ENCODE measurements around the gene TP53TG5.

TP53TG5 gene

DNA sequence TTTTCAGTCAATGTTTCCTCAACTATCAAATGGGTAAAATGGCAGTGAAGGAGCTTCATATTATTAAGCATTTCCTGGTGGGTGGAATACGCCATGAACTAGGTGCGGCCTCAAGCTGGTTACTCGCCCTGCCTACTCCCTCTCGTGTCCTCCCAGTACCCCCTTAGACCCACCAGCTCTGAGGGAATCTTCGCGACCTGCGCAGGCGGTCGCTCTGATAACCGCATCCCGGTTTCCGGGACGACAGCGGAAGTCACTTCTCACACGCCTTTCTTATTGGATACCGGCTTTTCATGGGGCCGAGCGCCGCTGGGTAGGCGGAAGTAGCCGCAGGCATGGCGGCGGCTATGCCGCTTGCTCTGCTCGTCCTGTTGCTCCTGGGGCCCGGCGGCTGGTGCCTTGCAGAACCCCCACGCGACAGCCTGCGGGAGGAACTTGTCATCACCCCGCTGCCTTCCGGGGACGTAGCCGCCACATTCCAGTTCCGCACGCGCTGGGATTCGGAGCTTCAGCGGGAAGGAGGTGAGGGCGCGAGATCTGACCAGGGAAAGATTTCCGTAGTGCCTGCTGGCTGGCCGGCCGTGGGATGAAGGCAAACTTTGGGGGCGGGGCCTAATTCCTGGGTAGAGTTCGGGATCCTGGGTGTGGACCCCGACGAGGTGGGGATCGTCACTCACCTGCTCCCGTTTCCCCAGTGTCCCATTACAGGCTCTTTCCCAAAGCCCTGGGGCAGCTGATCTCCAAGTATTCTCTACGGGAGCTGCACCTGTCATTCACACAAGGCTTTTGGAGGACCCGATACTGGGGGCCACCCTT lies 37.9 kb upstream of the TP53TG5 start, which contains the start of gene PIGT:
TSS of gene PIGT (plus strand) at position 320 of the 816 bp plus-strand sequence. CDS start at position 336, 16 bp downstream.
- Histone ChIP-seq H3K79me2 (ENCODE audit: low read length) (peaks cover 27% of the 10 kb centered on the region), H3K9ac (ENCODE audit: low read length) (peak within 1 kb of the TSS; percentile 81), H3K4me3 (ENCODE audit: low read length) (peak within 1 kb of the TSS; percentile 84), H3K27ac (ENCODE audit: low read length) (peak within 1 kb of the TSS; percentile 40), H2AFZ (ENCODE audit: low read depth, low read length) (peak within 1 kb of the TSS; percentile 85), H3K4me1 (ENCODE audit: low read length) (peaks cover 17% of the 10 kb centered on the region), H3K27me3 (ENCODE audit: low read depth, low read length) (no peaks in the 10 kb centered on the region), H4K20me1 (ENCODE audit: insufficient read depth, low read length) (no peaks in the 10 kb centered on the region), H3K36me3 (replicated peaks; ENCODE audit: low read depth, low read length) (peaks cover 22% of the 10 kb centered on the region), H3K4me2 (ENCODE audit: low read length) (peak within 1 kb of the TSS; percentile 84), H3K9me3 (ENCODE audit: insufficient read depth, low read length) (no peaks in the 10 kb centered on the region)
- TF ChIP-seq, protein P1, sequence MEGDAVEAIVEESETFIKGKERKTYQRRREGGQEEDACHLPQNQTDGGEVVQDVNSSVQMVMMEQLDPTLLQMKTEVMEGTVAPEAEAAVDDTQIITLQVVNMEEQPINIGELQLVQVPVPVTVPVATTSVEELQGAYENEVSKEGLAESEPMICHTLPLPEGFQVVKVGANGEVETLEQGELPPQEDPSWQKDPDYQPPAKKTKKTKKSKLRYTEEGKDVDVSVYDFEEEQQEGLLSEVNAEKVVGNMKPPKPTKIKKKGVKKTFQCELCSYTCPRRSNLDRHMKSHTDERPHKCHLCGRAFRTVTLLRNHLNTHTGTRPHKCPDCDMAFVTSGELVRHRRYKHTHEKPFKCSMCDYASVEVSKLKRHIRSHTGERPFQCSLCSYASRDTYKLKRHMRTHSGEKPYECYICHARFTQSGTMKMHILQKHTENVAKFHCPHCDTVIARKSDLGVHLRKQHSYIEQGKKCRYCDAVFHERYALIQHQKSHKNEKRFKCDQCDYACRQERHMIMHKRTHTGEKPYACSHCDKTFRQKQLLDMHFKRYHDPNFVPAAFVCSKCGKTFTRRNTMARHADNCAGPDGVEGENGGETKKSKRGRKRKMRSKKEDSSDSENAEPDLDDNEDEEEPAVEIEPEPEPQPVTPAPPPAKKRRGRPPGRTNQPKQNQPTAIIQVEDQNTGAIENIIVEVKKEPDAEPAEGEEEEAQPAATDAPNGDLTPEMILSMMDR (IDR thresholded peaks at IDR 0.05; ENCODE audit: low read depth, low read length) = no peak
- no peak for TF ChIP-seq EZH2phosphoT487 (IDR thresholded peaks at IDR 0.05; ENCODE audit: low read depth)

DNA sequence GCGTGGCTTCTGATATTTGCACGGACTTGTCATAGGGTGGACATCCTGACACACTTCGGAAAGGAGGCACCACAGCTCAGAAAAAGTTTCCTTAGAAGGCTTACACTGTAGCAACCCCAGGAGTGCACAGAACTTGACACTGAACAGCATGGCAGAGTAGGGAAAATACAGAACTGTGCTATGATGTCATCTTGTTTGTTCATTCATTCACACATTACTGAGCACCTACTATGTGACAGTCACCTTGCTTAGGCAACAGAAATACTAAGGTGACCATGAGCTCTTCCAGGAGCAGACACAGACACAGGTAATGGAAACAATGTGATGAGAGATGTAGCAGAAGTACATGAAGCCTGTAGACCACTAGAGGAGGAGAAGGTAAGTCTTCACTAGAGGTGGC lies 35.4 kb upstream of the TP53TG5 start:
- H3K27me3 ChIP-seq (ENCODE audit: low read depth, low read length) = no peaks in the 10 kb centered on the region
- TF ChIP-seq EZH2phosphoT487 (IDR thresholded peaks at IDR 0.05; ENCODE audit: low read depth) = no peak
- TF ChIP-seq, protein P1 (IDR thresholded peaks at IDR 0.05; ENCODE audit: low read depth, low read length) = no peak
- no peak overlapping the region for H3K4me3 ChIP-seq (ENCODE audit: low read length)
- H3K4me2 ChIP-seq (ENCODE audit: low read length) = no peak overlapping the region
- peaks cover 20% of the 10 kb centered on the region for H3K4me1 ChIP-seq (ENCODE audit: low read length)
- H2AFZ ChIP-seq (ENCODE audit: low read depth, low read length) = no peak overlapping the region
- H3K27ac ChIP-seq (ENCODE audit: low read length) = no peak overlapping the region
- H4K20me1 ChIP-seq (ENCODE audit: insufficient read depth, low read length) = no peaks in the 10 kb centered on the region
- H3K9ac ChIP-seq (ENCODE audit: low read length) = no peak overlapping the region
- H3K9me3 ChIP-seq (ENCODE audit: insufficient read depth, low read length) = no peaks in the 10 kb centered on the region
- no peaks in the 10 kb centered on the region for H3K36me3 ChIP-seq (replicated peaks; ENCODE audit: low read depth, low read length)
- H3K79me2 ChIP-seq (ENCODE audit: low read length) = peaks cover 26% of the 10 kb centered on the region

DNA sequence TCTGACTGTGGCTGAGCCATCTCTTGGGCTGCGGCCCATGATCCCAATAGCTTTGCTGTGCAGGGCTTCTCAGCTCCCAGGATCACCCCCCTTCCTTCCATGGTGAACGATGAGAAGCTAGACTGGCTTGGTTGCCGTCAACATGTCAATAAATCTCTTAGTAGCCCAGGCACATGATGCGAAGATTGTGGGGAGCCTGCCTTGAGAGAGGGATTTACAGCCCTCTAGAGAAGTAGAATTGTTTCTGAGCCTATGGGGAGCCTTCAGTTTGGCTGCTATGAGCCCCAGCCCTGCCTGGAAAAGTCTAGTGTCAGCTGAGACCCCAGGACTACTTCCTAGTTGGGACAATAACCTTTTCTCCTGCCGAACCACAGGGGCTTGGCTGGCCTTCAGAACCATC lies 34.5 kb upstream of the TP53TG5 start:
- Histone ChIP-seq H3K9ac (ENCODE audit: low read length) (no peak overlapping the region), H3K27ac (ENCODE audit: low read length) (no peak overlapping the region), H3K4me1 (ENCODE audit: low read length) (peaks cover 22% of the 10 kb centered on the region), H3K36me3 (replicated peaks; ENCODE audit: low read depth, low read length) (no peaks in the 10 kb centered on the region), H4K20me1 (ENCODE audit: insufficient read depth, low read length) (no peaks in the 10 kb centered on the region), H3K4me3 (ENCODE audit: low read length) (no peak overlapping the region), H3K9me3 (ENCODE audit: insufficient read depth, low read length) (no peaks in the 10 kb centered on the region), H2AFZ (ENCODE audit: low read depth, low read length) (no peak overlapping the region), H3K79me2 (ENCODE audit: low read length) (peaks cover 17% of the 10 kb centered on the region), H3K4me2 (ENCODE audit: low read length) (no peak overlapping the region), H3K27me3 (ENCODE audit: low read depth, low read length) (no peaks in the 10 kb centered on the region)
- TF ChIP-seq, protein P1 (IDR thresholded peaks at IDR 0.05; ENCODE audit: low read depth, low read length) = no peak
- no peak for TF ChIP-seq EZH2phosphoT487 (IDR thresholded peaks at IDR 0.05; ENCODE audit: low read depth)

DNA sequence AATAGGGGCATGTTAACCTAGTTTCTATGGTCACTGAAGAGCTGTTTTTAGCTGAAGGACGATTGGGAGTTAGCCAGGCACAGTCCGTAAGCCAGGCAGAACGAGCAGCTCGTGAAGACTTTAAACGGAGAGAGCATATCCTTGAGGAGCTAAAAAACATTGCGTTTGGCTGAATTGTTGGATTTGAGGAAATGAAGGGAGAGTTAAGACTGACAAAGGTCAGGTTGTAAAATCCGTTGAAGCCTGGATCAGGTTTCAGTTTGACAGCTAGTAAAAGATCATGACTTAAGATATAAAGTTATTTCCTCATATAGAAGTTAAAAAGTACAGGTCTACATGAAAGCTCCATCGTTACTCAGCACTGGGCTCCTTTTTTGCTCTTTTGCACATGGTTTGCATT lies 32.8 kb upstream of the TP53TG5 start:
- Histone ChIP-seq H3K27me3 (ENCODE audit: low read depth, low read length) (peaks cover 14% of the 10 kb centered on the region; the same call in 1 of the 2 replicates), H3K36me3 (replicated peaks; ENCODE audit: low read depth, low read length) (no peaks in the 10 kb centered on the region), H3K27ac (ENCODE audit: low read length) (no peak overlapping the region), H3K4me1 (ENCODE audit: low read length) (peaks cover 15% of the 10 kb centered on the region), H2AFZ (ENCODE audit: low read depth, low read length) (no peak overlapping the region), H3K79me2 (ENCODE audit: low read length) (no peaks in the 10 kb centered on the region), H3K9me3 (ENCODE audit: insufficient read depth, low read length) (no peaks in the 10 kb centered on the region), H3K4me3 (ENCODE audit: low read length) (no peak overlapping the region), H4K20me1 (ENCODE audit: insufficient read depth, low read length) (no peaks in the 10 kb centered on the region), H3K4me2 (ENCODE audit: low read length) (no peak overlapping the region), H3K9ac (ENCODE audit: low read length) (no peak overlapping the region)
- no peak for TF ChIP-seq EZH2phosphoT487 (IDR thresholded peaks at IDR 0.05; ENCODE audit: low read depth)
- TF ChIP-seq, protein P1 (IDR thresholded peaks at IDR 0.05; ENCODE audit: low read depth, low read length) = no peak
